Suprapubic skin (tissue), 3 donors: ENCODE data around the gene RNLS.

Experiments used
- CTCF ChIP-seq, 2 donors: fragments of 200-600 bp in 1 of 2; fragments of 450-650 bp in 1 of 2; sonication (generic) in 1 of 2; IDR thresholded peaks; one replicate each; pipeline ENCODE4 v1.5.1; 2016 to 2019; ENCODE audit warnings: antibody characterized with exemption in 2 of 2, mild to moderate bottlenecking in 1 of 2, moderate library complexity in 1 of 2
- POLR2AphosphoS5 ChIP-seq, 3 donors: sonication (generic); formaldehyde crosslinking; IDR thresholded peaks; one replicate each; pipeline ENCODE4 v1.6.1; 2017; ENCODE audit warnings: antibody characterized with exemption in 3 of 3

GRCh38 chr10:88366772-88367171 is 216.3 kb downstream of the RNLS start:
- TF ChIP-seq POLR2AphosphoS5 (IDR thresholded peaks at IDR 0.05) = no peak
- TF ChIP-seq CTCF (IDR thresholded peaks at IDR 0.05) = no peak
